HG03064 (cell line): Measurements from ENCODE around the gene BORCS8.
"Not testable (repeated sequence)": the region's sequence is repeated elsewhere in the genome, so short reads cannot be mapped to it uniquely, and the experiment has no call there.

Experiments
- ATAC-seq: cut with Tn5 transposase; IDR thresholded peaks from one replicate; pipeline ENCODE4 v1.9.1; 2021; ENCODE audit warnings: low read depth; ENCODE audit not compliant: unreplicated experiment

BORCS8 gene

DNA sequence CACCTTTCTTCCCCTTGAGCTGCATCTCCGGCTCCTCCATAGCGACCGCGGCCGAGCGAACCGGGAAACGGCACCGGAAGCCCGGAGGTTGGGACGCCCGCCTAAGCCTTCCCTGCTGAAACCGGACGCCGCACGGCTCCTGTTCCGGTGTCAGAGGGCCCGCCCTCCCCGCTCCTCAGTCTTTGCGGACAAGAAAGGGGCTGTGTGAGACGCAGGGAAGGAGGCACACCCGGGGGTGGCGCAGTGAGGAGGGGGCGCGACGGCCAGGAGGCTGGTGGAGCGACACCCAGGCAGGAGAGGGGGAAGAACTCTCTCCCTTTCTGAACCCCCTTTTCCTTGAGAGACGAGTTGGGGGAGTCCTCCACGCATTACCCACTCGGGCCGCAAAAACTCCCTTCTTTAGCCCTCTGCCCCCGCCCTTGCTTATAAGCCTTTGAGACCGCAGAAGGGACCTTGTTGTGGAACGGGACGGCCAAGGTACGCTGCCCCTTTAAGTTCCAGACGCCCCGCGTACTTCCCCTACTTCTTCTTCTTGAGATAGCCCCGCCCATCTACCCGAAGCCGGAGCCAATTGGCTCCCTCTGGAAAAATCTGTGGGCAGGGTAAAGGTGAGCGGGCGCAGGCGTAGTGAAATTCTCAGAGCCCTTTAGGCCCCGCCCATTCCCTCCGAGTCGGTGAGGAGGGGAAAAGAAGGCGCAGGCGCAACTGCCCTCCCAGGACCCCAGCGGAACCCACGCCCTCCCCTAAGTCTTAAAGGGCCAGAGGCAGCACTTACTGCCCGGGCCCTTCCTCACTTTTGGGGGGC, at the start of gene BORCS8, which contains the start of gene RFXANK:
Gene BORCS8, minus strand, starts transcription at position 75 of the 805 bp plus-strand sequence. Its CDS starts 35 bp downstream, at position 40.
Gene RFXANK, plus strand, starts transcription at position 181 of the 805 bp plus-strand sequence. CDS start 1,689 bp downstream, outside the sequence.
- ATAC-seq = peak; percentile 79

DNA sequence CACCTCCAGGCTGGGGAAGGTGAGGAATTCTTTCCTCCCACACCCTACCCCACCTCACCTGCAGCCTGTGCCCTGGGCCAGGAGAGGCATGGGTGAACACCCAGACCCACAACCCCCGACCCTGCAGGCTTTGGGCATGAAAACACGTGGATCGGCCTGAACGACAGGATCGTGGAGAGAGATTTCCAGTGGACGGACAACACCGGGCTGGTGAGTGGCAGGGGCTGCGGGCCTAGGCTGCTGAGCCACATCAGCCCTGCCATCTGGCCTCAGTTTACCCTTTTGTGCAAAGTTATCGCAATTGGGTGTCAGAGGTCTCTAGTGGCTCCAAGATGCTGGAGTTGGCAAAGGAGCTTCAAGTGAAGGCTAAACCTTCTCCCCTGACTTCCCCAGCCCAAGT, 48.5 kb upstream of the BORCS8 start:
- ATAC-seq = no peak

DNA sequence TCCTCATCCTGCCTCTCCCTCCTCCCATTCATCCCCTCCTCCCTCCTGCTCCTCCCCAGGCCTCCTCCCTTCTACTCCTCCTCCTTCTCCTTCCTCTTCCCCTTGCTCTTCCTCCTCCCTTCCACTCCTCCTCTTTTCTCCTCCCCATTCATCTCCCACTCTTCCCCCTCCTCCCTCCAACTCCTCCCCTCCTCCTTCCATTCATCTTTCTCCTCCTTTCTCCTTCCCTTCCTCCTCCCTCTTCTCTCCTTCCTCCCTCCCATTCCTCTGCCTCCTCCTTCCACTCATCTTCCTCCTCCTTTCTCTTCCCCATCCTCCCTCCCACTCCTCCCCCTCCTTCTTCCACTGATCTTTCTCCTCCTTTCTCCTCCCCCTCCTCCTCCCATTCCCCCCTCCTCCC, 47.7 kb upstream of the BORCS8 start:
- ATAC-seq = no peak

DNA sequence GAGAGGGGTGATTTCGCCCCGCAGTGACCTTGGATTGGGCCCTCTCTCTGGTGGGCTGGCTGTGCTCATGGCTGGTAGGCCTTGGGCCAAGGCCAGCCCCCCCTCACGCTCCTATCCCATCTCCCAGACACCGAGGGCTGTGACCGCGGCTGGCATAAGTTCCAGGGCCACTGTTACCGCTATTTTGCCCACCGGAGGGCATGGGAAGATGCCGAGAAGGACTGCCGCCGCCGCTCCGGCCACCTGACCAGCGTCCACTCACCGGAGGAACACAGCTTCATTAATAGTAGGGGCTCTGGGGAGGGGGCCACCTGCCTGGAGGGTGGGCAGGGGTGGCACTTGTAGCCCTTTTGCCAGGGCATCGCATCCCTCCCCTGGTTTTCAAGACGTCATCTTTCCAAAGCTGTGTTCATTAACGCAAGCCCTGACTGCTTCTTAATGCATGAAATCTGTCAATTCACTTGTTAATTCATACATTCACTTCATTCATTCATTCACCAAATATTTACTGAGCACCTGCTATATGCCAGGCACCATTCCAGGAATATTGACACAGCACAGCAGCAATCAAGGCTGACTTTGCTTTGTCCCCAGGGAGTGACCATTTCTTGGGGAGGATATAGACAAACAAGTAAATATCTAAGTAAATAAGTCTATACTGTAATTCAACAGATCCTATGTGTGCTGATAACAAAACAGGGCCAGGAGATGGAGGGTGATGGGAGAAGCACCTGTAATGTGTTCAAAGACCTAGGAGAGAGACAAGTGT, 46.4 kb upstream of the BORCS8 start:
- ATAC-seq = no peak

DNA sequence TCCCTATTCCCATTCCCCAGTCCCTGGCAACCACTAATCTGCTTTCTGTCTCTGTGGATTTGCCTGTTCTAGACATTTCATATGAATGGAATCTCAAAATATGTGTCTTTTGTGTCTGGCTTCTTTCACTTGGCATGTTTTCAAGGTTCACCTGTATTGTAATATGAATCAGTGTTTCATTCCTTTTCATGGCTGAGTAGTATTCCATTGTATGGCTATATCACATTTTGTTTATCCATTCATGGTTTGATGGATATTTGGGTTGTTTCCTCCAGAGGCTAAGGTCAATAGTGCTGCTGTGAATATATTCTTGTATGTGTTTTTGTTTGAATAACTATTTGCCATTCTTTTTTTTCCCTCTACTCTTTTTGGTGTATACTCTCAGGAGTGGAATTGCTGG, 44.2 kb upstream of the BORCS8 start:
- ATAC-seq = no peak

DNA sequence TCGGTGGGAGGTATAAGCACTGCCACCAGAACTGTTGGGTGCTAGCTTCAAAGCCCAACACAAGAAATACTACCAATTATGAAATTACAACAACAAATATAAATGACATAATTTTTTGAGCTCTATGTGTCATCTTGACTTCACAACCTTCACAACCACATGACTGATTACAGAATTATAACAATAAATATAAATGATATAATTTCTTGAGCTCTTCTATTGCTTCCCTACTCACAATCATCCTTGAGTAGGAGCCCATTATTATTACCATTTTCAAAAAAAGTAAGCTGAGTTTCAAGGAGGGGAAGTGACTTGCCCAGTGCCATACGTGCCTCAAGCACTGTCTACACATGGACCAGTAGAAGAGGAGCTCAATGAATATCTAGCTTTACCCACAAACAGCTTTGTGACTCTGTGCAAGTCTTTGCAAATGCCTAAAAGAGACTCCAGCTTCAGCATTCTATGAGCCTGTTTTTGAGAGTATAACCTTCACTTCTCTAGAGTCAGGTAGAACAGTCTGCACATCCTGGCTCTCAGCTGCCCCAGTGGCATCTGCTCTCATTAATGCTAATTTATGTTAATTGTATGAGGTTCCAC, 42.4 kb upstream of the BORCS8 start:
- no peak for ATAC-seq

DNA sequence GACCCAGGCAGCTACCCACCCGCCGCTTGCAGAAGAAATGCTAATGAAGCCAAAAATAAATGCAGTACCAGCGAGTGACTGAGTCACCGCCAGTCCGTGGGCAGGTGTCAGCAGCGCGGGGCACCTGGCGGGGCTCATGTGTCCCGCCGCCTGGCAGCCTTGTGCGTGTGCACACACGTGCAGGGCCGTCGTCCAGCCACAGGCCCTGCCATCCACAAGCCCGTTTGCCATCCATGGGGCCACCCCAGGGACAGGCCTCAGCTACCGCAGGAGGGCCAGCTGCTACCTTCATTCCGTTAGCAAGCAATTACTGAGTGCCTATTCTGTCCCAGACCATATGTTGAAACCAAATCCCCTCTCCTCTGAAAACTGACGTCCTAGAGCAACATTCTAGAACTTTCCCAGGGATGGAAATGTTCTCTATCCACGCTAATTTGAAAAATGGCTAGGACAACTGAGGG, 40.3 kb upstream of the BORCS8 start:
- no peak for ATAC-seq

DNA sequence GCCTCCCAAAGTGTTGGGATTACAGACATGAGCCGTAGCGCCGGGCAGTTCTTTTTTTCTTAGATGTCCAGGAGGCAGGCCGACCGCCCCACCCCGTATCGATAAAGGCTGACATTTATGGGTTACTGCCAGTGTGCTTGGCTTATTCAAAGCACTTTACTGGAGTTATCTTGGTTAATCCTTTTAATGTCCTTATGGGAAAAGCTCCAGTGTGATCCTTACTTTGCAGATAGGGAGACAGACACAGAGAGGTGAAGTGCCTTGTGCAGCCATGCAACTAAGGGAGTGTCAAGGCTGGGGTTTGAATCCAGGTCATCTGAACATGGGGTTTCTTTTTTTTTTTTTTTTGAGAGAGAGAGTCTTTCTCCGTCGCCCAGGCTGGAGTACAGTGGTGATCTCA, 39.0 kb upstream of the BORCS8 start:
- ATAC-seq = no peak

DNA sequence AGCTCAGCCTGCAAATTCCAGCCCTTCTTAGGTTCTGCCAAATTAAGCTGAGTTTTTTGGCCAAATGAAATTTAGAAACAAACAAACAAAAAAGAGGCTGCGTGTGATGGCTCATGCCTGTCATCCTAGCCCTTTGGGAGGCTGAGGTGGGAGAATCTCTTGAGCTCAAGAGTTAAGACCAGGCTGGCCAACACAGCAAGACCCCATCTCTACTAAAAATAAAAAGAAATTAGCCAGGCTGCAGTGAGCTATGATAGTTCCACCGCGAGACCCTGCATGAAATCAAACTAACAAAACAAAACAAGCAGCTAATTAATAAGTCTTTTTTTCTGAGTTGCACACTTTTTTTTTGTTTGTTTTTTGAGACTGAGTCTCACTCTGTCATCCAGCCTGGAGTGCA, 37.7 kb upstream of the BORCS8 start:
- no peak for ATAC-seq

DNA sequence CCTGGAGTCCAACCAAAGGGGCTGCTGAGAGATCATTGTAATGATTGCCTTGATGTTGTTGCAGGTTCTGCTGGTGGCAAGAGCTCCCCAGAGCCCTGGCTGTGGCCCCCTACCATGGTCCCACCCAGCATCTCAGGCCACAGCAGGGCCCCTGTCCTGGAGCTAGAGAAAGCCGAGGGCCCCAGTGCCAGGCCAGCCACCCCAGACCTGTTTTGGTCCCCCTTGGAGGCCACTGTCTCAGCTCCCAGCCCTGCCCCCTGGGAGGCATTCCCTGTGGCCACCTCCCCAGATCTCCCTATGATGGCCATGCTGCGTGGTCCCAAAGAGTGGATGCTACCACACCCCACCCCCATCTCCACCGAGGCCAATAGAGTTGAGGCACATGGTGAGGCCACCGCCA, 35.3 kb upstream of the BORCS8 start:
- ATAC-seq = no peak

DNA sequence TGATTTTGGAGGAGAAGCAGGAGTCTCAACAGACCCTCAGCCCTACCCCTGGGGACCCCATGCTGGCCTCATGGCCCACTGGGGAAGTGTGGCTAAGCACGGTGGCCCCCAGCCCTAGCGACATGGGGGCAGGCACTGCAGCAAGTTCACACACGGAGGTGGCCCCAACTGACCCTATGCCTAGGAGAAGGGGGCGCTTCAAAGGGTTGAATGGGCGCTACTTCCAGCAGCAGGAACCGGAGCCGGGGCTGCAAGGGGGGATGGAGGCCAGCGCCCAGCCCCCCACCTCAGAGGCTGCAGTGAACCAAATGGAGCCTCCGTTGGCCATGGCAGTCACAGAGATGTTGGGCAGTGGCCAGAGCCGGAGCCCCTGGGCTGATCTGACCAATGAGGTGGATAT, 34.7 kb upstream of the BORCS8 start:
- ATAC-seq = no peak

DNA sequence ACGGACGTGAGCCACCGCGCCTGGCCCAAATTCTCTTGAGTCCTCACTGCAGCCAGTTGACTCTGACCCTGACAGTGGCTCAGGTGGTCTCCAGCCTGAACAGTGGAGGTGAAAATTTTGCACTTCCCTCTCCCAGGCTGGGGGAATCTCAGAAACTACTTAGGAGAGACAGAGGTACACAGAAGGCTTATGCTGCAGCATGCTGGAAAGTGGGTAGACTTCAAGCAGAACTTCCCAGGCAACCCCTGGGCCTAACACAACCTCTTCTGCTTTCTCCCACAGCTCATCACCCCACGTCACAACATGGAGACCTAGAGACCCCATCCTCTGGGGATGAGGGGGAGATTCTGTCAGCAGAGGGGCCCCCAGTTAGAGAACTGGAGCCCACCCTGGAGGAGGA, 34.3 kb upstream of the BORCS8 start:
- no peak for ATAC-seq

DNA sequence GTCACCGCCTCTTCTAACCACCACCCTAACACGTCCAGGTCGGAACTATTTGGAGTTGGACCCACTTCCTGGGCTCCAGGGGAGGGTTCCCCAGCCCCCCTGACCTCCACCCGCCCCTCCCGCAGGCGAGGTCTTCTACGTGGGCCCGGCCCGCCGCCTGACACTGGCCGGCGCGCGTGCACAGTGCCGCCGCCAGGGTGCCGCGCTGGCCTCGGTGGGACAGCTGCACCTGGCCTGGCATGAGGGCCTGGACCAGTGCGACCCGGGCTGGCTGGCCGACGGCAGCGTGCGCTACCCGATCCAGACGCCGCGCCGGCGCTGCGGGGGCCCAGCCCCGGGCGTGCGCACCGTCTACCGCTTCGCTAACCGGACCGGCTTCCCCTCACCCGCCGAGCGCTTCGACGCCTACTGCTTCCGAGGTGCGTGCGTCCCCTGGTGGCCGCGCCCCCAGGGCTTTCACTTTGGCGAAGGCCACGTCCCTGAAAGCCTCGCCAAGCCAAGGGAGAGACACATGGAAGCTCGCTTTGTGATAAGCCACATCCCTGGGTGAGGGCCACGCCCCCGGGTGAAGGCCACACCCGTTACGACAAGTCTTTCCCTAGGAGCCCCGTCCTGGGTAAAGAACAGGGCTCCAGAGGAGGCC, 33.0 kb upstream of the BORCS8 start:
- ATAC-seq = no peak

DNA sequence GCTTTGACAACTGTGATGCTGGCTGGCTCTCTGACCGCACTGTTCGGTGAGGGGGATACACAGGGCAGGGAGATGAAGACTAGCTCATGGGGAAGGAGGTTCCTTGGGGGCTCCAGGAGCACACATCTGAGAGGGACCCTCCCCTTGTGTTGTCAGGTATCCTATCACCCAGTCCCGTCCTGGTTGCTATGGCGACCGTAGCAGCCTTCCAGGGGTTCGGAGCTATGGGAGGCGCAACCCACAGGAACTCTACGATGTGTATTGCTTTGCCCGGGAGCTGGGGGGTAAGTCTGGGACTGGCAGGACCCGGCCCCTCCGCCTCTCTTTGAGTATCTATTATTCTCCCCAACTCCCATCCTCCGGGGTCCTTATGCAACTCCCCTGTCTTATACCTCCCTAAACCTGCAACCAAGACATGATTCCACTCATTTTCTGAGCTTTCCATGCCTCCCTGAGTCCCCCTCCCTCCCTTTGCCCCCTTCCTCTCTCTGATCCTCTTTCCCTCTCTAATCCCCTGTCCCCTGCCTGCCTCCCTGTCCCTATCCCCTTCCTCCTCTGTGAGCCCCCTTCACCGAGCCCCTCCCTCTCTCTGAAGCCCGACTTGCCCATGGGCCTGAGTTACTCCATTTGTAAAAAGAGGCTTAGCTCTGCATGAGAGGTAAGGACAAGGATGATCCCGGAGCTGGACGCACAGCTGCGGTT, 32.3 kb upstream of the BORCS8 start:
- ATAC-seq = no peak

DNA sequence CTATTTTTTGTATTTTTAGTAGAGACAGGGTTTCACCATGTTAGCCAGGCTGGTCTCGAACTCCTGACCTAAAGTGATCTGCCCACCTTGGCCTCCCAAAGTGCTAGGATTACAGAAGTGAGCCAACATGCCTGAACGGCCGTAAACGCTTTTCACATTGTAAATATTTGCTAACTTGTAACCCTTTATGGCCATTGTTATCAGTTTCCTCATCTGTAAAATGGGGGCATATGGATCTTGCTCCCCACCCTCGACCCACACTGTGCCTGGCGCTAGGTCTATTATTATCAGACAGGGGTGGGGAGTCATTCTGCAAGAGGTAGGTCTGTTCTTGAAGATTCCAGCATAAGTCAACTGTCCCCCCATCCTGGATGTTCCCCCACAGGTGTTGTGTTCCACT, 31.7 kb upstream of the BORCS8 start:
- no peak for ATAC-seq

DNA sequence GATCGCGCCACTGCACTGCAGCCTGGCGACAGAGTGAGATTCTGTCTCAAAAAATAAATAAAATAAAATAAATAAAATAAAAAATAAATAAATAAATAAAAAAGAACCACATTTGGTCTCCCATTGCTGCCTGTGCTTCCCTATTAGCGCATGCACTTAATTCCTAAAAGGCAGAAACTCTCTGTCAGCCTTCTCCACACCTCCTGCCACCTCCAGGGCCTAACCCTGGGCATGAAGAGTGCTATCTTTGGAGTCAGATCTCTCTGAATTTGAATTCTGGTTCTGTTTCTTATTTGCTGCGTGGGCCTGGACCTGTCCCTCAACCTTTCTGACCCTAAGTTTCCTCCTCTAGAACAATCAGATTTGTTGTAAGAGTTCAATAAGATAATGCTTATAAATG, 31.1 kb upstream of the BORCS8 start:
- ATAC-seq = no peak

DNA sequence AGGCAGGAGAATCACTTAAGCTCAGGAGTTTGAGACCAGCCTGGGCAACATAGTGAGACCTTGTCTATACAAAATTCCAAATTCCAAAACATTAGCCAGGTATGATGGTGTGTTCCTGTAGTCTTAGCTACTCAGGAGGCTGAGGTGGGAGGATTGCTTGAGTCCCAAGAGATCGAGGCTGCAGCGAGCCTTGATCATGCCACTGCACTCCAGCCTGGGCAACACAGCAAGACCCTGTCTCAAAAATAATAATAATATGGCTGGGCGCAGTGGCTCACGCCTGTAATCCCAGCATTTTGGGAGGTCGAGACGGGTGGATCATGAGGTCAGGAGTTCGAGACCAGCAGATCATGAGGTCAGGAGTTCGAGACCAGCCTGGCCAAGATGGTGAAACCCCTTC, 29.0 kb upstream of the BORCS8 start:
- ATAC-seq = not testable (repeated sequence)

DNA sequence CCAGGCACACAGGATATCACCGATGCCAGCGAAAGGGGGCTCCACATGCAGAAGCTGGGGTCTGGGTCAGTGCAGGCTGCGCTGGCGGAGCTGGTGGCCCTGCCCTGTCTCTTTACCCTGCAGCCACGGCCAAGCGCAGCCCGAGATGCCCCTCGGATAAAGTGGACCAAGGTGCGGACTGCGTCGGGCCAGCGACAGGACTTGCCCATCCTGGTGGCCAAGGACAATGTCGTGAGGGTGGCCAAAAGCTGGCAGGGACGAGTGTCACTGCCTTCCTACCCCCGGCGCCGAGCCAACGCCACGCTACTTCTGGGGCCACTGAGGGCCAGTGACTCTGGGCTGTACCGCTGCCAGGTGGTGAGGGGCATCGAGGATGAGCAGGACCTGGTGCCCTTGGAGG, 27.0 kb upstream of the BORCS8 start:
- no peak for ATAC-seq

DNA sequence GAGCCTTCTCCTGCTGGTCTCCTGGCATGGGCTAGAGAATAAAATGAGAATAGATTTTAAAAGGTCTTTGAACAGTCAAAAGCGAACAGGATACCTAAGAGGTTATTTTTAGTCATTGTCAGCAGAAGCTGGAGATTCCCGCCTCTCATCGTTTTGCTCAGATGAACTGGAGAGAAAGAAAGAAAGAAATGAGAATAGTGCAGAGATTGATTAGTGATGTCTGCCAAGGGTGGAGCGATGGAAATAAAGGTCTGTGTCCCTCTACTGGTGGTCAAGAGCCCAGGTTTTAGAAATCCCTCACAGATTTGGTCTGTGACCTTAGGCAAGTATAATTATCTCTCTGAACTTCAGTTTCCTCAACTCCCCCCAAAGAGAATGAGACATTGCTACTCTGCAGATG, 25.1 kb upstream of the BORCS8 start:
- no peak for ATAC-seq

DNA sequence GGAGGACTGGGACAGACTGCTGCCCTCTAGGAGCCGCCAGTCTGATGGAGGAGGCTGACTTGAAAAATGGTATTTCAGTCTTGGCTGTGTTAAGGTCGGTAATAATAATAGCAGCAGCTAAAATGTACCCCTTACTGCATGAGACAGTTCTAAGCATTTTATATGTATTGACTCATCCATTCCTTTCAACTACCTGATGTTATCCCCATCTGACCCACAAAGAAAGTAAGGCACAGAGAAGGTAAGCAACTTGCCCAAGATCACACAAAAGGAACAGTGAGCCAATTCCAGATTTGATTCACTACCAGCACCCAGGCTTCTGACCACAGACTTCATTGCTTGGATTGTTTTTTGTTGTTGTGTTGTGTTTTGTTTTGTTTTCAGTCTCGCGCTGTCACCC, 23.8 kb upstream of the BORCS8 start:
- no peak for ATAC-seq
